HepG2 (cell line): Measurements from ENCODE around the gene ASB8. TPM values are rescaled to one million over a fixed set of nuclear protein-coding genes. Genes with fewer than 3 reads are reported as not detected.

Source experiments
- ATF1 ChIP-seq: IDR thresholded peaks from 2 replicates; pipeline ENCODE4 v1.6.1; 2016; ENCODE audit warnings: mild to moderate bottlenecking, control low read depth
- ATF7-NPFF ChIP-seq: sonication (generic); formaldehyde crosslinking; IDR thresholded peaks from 2 replicates; pipeline ENCODE4 v1.8.1; 2023; ENCODE audit warnings: mild to moderate bottlenecking, low read depth, missing genetic modification reagents, moderate library complexity
- ETV5 ChIP-seq: IDR thresholded peaks from 2 replicates; pipeline ENCODE4 v1.6.1; 2018; ENCODE audit warnings: missing biosample characterization, missing genetic modification reagents, inconsistent platforms, borderline replicate concordance
- FOXA3 ChIP-seq: IDR thresholded peaks from 2 replicates; pipeline ENCODE4 v1.6.1; 2016; ENCODE audit warnings: missing genetic modification reagents, missing compliant biosample characterization
- FOXC1 ChIP-seq: sonication (generic); formaldehyde crosslinking; IDR thresholded peaks from 2 replicates; pipeline ENCODE4 v1.8.0; 2022; ENCODE audit warnings: mild to moderate bottlenecking, missing genetic modification reagents, borderline replicate concordance
- HOXA9 ChIP-seq: sonication (generic); formaldehyde crosslinking; IDR thresholded peaks from 2 replicates; pipeline ENCODE4 v1.8.1; 2022; ENCODE audit warnings: missing genetic modification reagents, mild to moderate bottlenecking, moderate library complexity, borderline replicate concordance
- LBX2 ChIP-seq: sonication (generic); formaldehyde crosslinking; IDR thresholded peaks from 2 replicates; pipeline ENCODE4 v1.5.0; 2020; ENCODE audit warnings: missing genetic modification reagents, mild to moderate bottlenecking, borderline replicate concordance
- MTF1 ChIP-seq: sonication (generic); formaldehyde crosslinking; IDR thresholded peaks from 2 replicates; pipeline ENCODE4 v1.5.0; 2020; ENCODE audit warnings: missing genetic modification reagents
- MTF2 ChIP-seq: sonication (generic); formaldehyde crosslinking; IDR thresholded peaks from 2 replicates; pipeline ENCODE4 v1.5.0; 2020; ENCODE audit warnings: missing genetic modification reagents, borderline replicate concordance
- MXI1 ChIP-seq: IDR thresholded peaks from 3 replicates; pipeline ENCODE4 v1.6.1; 2012; ENCODE audit warnings: low read depth, low read length, inconsistent platforms, borderline replicate concordance
- NFE2L1 ChIP-seq: sonication (generic); formaldehyde crosslinking; IDR thresholded peaks from 2 replicates; pipeline ENCODE4 v1.4.0; 2020; ENCODE audit warnings: missing genetic modification reagents, mild to moderate bottlenecking, borderline replicate concordance
- RBM39 ChIP-seq: fragments of 200-400 bp; formaldehyde crosslinking; IDR thresholded peaks from one replicate; pipeline ENCODE4 v1.6.1; 2018; ENCODE audit warnings: antibody characterized with exemption, mild to moderate bottlenecking, low read depth, low read length; ENCODE audit not compliant: poor library complexity, severe bottlenecking
- U2AF1 ChIP-seq: fragments of 200-400 bp; formaldehyde crosslinking; optimal IDR thresholded peaks from 2 replicates; pipeline ENCODE3; 2017; ENCODE audit warnings: mild to moderate bottlenecking, low read depth, low read length
- ZBTB42 ChIP-seq: sonication (generic); formaldehyde crosslinking; IDR thresholded peaks from 2 replicates; pipeline ENCODE4 v1.5.0; 2020; ENCODE audit warnings: mild to moderate bottlenecking, missing genetic modification reagents
- ZKSCAN5 ChIP-seq: sonication (generic); formaldehyde crosslinking; IDR thresholded peaks from 2 replicates; pipeline ENCODE4 v1.5.1; 2020; ENCODE audit warnings: mild to moderate bottlenecking, missing genetic modification reagents
- ZNF235 ChIP-seq: sonication (generic); formaldehyde crosslinking; IDR thresholded peaks from 2 replicates; pipeline ENCODE4 v1.8.1; 2023; ENCODE audit warnings: mild to moderate bottlenecking, missing genetic modification reagents, borderline replicate concordance
- ZNF337 ChIP-seq: sonication (generic); formaldehyde crosslinking; IDR thresholded peaks from 2 replicates; pipeline ENCODE4 v1.5.1; 2020; ENCODE audit warnings: missing genetic modification reagents, low read depth, mild to moderate bottlenecking, borderline replicate concordance
- ZNF761 ChIP-seq: sonication (generic); formaldehyde crosslinking; conservative IDR thresholded peaks from 2 replicates; pipeline ENCODE4 v1.4.0; 2020; ENCODE audit warnings: mild to moderate bottlenecking, missing genetic modification reagents
- ZNF782 ChIP-seq: sonication (generic); formaldehyde crosslinking; IDR thresholded peaks from 2 replicates; pipeline ENCODE4 v1.4.0; 2020; ENCODE audit warnings: missing genetic modification reagents, mild to moderate bottlenecking, borderline replicate concordance
- ZXDC ChIP-seq: sonication (generic); formaldehyde crosslinking; IDR thresholded peaks from 2 replicates; pipeline ENCODE4 v1.5.0; 2020; ENCODE audit warnings: mild to moderate bottlenecking, missing genetic modification reagents
- polyA plus RNA-seq, 8 experiments: library from polyadenylated mRNA; depleted of rRNA in 3 of 8; stranded (reverse) in 7 of 8; unstranded in 1 of 8; fragments of >200 nt; fragmentation: Illumina TruSeq in 4 of 8; extraction: Trizol in 4 of 8; gene quantifications; 2 replicates each; pipeline versions ENCODE4 v1.2.1 to v1.2.3, GENCODE V29; 2011 to 2016; ENCODE audit warnings: low read depth in 4 of 8, missing spikeins in 1 of 8, mixed read lengths in 1 of 8; ENCODE audit not compliant: insufficient read depth in 1 of 8
- total RNA-seq, 5 experiments: library from RNA; depleted of rRNA; stranded (reverse); fragments of >200 nt; fragmentation: Illumina TruSeq; extraction: Trizol; gene quantifications; 2 replicates each; pipeline ENCODE4 v1.2.3, GENCODE V29; 2016; ENCODE audit warnings: low read depth in 1 of 5
- TF ChIP-seq, protein P1 (sequence below): sonication (generic); formaldehyde crosslinking; IDR thresholded peaks from 2 replicates; pipeline ENCODE4 v1.4.0; 2020; ENCODE audit warnings: missing genetic modification reagents
- TF ChIP-seq, protein P2 (sequence below): sonication (generic); formaldehyde crosslinking; IDR thresholded peaks from 2 replicates; pipeline ENCODE4 v1.4.0; 2020; ENCODE audit warnings: missing genetic modification reagents, borderline replicate concordance
- TF ChIP-seq, protein P3 (sequence below): sonication (generic); formaldehyde crosslinking; IDR thresholded peaks from 2 replicates; pipeline ENCODE4 v1.4.0; 2020; ENCODE audit warnings: low read depth, mild to moderate bottlenecking, missing genetic modification reagents

ASB8 gene
- total and polyA plus RNA-seq, 2 of the 13 experiments (the other 11 are each of a cell fraction or from before 2014, with no cell fraction given), result 14.0 to 15.5 TPM

GRCh38 chr12:48157018-48157888 is at the start of gene ASB8 (continued):
- TF ChIP-seq MXI1, result peak; percentile 54; the same call in 1 of the 3 replicates
- TF ChIP-seq ZKSCAN5 (CRISPR knock-in tag), result 0 out of 2 replicates have a peak, but pooled peaks have one; percentile 47
- TF ChIP-seq, protein P1, sequence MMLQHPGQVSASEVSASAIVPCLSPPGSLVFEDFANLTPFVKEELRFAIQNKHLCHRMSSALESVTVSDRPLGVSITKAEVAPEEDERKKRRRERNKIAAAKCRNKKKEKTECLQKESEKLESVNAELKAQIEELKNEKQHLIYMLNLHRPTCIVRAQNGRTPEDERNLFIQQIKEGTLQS (CRISPR knock-in tag), result no peak
- no peak for TF ChIP-seq LBX2 (CRISPR knock-in tag)
- TF ChIP-seq MTF2 (CRISPR knock-in tag), result no peak
- TF ChIP-seq ATF1 (CRISPR knock-in tag), result no peak
- no peak for TF ChIP-seq FOXC1 (CRISPR knock-in tag)
- no peak for TF ChIP-seq ZNF337
- no peak for TF ChIP-seq ZNF761
- TF ChIP-seq MTF1 (CRISPR knock-in tag), result no peak
- TF ChIP-seq RBM39, result peak; percentile 47
- TF ChIP-seq, protein P2, sequence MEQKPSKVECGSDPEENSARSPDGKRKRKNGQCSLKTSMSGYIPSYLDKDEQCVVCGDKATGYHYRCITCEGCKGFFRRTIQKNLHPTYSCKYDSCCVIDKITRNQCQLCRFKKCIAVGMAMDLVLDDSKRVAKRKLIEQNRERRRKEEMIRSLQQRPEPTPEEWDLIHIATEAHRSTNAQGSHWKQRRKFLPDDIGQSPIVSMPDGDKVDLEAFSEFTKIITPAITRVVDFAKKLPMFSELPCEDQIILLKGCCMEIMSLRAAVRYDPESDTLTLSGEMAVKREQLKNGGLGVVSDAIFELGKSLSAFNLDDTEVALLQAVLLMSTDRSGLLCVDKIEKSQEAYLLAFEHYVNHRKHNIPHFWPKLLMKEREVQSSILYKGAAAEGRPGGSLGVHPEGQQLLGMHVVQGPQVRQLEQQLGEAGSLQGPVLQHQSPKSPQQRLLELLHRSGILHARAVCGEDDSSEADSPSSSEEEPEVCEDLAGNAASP, result 0 out of 2 replicates have a peak, but pooled peaks have one; percentile 9
- TF ChIP-seq, protein P3, sequence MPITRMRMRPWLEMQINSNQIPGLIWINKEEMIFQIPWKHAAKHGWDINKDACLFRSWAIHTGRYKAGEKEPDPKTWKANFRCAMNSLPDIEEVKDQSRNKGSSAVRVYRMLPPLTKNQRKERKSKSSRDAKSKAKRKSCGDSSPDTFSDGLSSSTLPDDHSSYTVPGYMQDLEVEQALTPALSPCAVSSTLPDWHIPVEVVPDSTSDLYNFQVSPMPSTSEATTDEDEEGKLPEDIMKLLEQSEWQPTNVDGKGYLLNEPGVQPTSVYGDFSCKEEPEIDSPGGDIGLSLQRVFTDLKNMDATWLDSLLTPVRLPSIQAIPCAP, result no peak
- TF ChIP-seq NFE2L1, result no peak
- TF ChIP-seq ZXDC (CRISPR knock-in tag), result no peak
- 0 out of 2 replicates have a peak, but pooled peaks have one; percentile 32 for TF ChIP-seq ETV5 (CRISPR knock-in tag)
- TF ChIP-seq U2AF1, result no peak
- TF ChIP-seq ZNF235, result no peak
- no peak; the same call in 1 of the 2 replicates for TF ChIP-seq ATF7-NPFF (CRISPR knock-in tag)
- TF ChIP-seq HOXA9 (CRISPR knock-in tag), result no peak
- TF ChIP-seq ZNF782 (CRISPR knock-in tag), result no peak; the same call in 1 of the 2 replicates
- TF ChIP-seq FOXA3, result peak; percentile 81
- TF ChIP-seq ZBTB42 (CRISPR knock-in tag), result peak; percentile 18; the same call in 1 of the 2 replicates
